Measurements from ENCODE around the gene ANK3.
"Not testable (repeated sequence)": the region's sequence is repeated elsewhere in the genome, so short reads cannot be mapped to it uniquely, and the experiment has no call there.

ANK3 gene

DNA sequence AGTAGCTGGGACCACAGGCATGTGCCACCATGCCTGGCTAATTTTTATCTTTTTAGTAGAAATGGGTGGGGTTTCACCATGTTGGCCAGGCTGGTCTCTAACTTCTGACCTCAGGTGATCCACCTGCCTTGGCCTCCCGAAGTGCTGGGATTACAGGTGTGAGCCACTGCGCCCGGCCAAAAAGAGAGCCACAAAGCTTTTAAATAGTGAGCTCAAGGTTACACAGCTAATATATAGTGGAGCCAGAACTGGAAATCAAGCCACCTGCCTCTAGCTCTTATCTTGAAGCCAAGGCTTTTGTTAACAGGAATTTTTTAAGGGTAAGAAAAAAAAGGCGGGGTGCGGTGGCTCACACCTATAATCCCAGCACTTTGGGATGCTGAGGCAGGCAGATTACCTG is 354.3 kb downstream of the ANK3 start:
- peaks cover 21% of the 10 kb centered on the region for H3K4me1 Mint-ChIP-seq

GRCh38 chr10:60032723-60033122 is 357.0 kb downstream of the ANK3 start:
- H3K4me1 Mint-ChIP-seq = peaks cover 21% of the 10 kb centered on the region
- no peaks in the 10 kb centered on the region for H3K36me3 Mint-ChIP-seq
- ATAC-seq = peak; percentile 47
- H3K9me3 Mint-ChIP-seq = no peaks in the 10 kb centered on the region
- peak overlapping the region; percentile 68 for H3K27ac Mint-ChIP-seq
- H3K27me3 Mint-ChIP-seq = no peaks in the 10 kb centered on the region
- no peak overlapping the region for H3K4me3 Mint-ChIP-seq

More for the DNA sequence above, 354.3 kb downstream of the ANK3 start:
- not testable (repeated sequence) for ATAC-seq, H3K27me3 Mint-ChIP-seq, H3K27ac Mint-ChIP-seq, H3K36me3 Mint-ChIP-seq, H3K4me3 Mint-ChIP-seq, H3K9me3 Mint-ChIP-seq

DNA sequence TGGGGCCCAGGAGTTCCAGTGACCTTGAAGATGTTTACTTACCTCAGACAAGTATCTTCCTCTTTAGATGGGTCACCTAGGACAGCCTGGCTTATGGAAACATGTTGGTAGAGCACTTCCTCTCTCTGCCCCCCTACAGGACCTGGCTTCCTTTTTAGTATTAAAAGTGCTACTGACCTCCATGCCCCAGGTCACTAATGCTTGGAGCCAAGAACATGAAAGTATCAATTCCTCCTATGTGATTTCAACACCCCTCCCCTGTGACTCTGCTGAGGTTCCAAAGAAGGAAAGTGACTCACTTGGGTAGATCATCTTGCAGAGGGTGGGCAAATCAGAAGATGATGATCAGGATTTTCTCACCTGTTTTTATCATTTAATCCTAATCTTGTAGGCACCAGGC is 358.0 kb downstream of the ANK3 start:
- Mint-ChIP-seq H3K9me3 (no peaks in the 10 kb centered on the region), H3K27me3 (no peaks in the 10 kb centered on the region), H3K4me1 (peaks cover 21% of the 10 kb centered on the region), H3K4me3 (peak overlapping the region; percentile 1), H3K36me3 (no peaks in the 10 kb centered on the region), H3K27ac (peak overlapping the region; percentile 68)
- peak; percentile 87 for ATAC-seq

DNA sequence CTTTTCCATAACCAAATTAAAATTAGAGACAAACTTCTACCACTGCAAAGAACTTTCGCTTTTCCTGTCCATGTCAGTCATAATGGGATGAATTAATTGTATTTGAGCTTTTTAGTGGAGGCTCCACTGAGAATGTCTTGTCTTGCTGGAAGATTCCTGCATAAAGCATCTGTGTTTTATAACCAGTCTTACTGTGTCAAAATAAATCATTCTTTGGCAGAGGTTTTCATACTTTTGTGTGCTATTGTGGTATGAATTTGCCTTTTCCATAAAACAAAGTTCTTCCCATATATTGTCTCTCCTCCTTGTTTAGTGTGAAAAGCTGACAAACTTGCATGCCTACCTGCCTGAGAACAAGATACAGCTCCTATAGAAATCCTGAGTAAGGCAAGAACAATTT is 358.5 kb downstream of the ANK3 start:
- Mint-ChIP-seq H3K36me3 (no peaks in the 10 kb centered on the region), H3K27ac (peak overlapping the region; percentile 68), H3K27me3 (no peaks in the 10 kb centered on the region), H3K4me3 (peak overlapping the region; percentile 1), H3K4me1 (peaks cover 21% of the 10 kb centered on the region), H3K9me3 (no peaks in the 10 kb centered on the region)
- ATAC-seq = no peak

- no peaks in the 10 kb centered on the region for H3K36me3 Mint-ChIP-seq
- no peak overlapping the region for H3K27ac Mint-ChIP-seq
- H3K9me3 Mint-ChIP-seq = no peaks in the 10 kb centered on the region
- no peak for ATAC-seq
- no peak overlapping the region for H3K4me3 Mint-ChIP-seq
- H3K27me3 Mint-ChIP-seq = no peaks in the 10 kb centered on the region
- peaks cover 21% of the 10 kb centered on the region for H3K4me1 Mint-ChIP-seq
Measured at GRCh38 chr10:60029475-60029874, 360.2 kb downstream of the ANK3 start.

GRCh38 chr10:60028081-60028480 is 361.6 kb downstream of the ANK3 start:
- Mint-ChIP-seq H3K27me3 (no peaks in the 10 kb centered on the region), H3K27ac (no peak overlapping the region), H3K4me1 (peaks cover 21% of the 10 kb centered on the region), H3K4me3 (no peak overlapping the region), H3K36me3 (no peaks in the 10 kb centered on the region), H3K9me3 (no peaks in the 10 kb centered on the region)
- ATAC-seq = no peak

DNA sequence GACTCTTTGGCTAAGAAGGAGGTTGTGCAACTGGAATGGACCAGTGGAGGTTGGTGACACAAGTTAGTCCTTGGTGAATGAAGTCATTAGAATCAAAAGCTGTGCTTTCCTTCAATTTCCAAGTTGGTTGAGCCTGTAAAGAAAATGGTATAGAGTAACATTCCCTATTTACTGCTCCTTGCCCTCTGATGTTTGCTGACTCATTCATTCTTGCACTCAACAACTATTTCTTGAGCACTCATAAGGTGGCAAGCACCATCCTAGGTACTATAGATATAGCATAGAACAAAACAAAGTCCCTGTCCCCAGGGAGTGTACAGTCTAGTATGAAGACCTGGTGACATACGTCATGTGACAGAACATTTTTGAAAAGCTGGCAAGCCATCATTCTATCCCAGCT is 364.4 kb downstream of the ANK3 start:
- Mint-ChIP-seq H3K27ac (no peak overlapping the region), H3K9me3 (no peaks in the 10 kb centered on the region), H3K36me3 (no peaks in the 10 kb centered on the region), H3K4me1 (no peaks in the 10 kb centered on the region), H3K4me3 (no peak overlapping the region), H3K27me3 (no peaks in the 10 kb centered on the region)
- ATAC-seq = no peak

- no peak overlapping the region for H3K4me3 Mint-ChIP-seq
- H3K36me3 Mint-ChIP-seq = no peaks in the 10 kb centered on the region
- H3K27ac Mint-ChIP-seq = no peak overlapping the region
- no peaks in the 10 kb centered on the region for H3K27me3 Mint-ChIP-seq
- H3K9me3 Mint-ChIP-seq = no peaks in the 10 kb centered on the region
- H3K4me1 Mint-ChIP-seq = no peaks in the 10 kb centered on the region
- no peak for ATAC-seq
Measured at GRCh38 chr10:60024506-60024905, 365.2 kb downstream of the ANK3 start.

GRCh38 chr10:60023155-60023877 is 366.4 kb downstream of the ANK3 start:
- ATAC-seq = no peak
- H3K36me3 Mint-ChIP-seq = no peaks in the 10 kb centered on the region
- H3K4me1 Mint-ChIP-seq = no peaks in the 10 kb centered on the region
- H3K9me3 Mint-ChIP-seq = no peaks in the 10 kb centered on the region
- H3K27me3 Mint-ChIP-seq = no peaks in the 10 kb centered on the region
- H3K27ac Mint-ChIP-seq = no peak overlapping the region
- no peak overlapping the region for H3K4me3 Mint-ChIP-seq

DNA sequence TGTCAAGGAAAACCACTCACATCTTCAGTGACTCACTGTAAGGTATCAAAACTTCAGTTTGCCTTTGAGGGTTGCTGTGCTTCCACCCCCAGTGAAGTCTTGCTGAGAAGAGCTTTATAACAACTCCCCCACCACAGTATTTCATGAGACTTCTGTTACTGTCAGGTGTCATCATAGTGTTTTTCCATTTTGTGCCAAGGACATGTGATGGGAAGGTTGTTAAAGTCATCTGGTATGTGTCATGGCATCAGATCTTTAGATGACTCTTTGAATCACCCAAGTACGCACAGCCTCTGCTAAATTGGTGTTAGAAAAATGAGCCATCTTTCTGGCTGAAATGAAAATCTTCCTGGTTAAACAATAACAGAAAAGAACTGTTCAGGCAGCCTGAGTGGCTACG is 368.3 kb downstream of the ANK3 start:
- Mint-ChIP-seq H3K27ac (no peak overlapping the region), H3K36me3 (no peaks in the 10 kb centered on the region), H3K27me3 (no peaks in the 10 kb centered on the region), H3K4me1 (no peaks in the 10 kb centered on the region), H3K4me3 (no peak overlapping the region), H3K9me3 (no peaks in the 10 kb centered on the region)
- ATAC-seq = no peak

DNA sequence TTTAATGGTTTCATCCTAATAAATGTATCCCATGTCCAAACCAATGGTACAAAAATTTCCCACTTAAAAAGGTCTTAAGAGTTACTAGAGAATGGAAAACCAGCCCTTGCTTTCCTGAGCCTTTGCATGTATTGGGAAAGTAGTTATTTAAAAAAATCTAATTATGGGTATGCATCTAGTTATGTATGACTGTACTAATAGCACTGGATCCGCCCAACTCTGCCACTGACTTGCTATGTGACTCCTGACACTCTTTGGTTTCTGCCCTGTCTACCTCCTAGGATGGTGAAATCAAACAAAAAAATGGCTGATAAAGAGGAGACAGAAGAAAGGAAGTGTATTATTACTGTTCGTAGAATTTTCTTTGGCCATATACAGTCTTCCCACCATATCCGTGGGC is 372.9 kb downstream of the ANK3 start:
- no peak overlapping the region for H3K4me3 Mint-ChIP-seq

DNA sequence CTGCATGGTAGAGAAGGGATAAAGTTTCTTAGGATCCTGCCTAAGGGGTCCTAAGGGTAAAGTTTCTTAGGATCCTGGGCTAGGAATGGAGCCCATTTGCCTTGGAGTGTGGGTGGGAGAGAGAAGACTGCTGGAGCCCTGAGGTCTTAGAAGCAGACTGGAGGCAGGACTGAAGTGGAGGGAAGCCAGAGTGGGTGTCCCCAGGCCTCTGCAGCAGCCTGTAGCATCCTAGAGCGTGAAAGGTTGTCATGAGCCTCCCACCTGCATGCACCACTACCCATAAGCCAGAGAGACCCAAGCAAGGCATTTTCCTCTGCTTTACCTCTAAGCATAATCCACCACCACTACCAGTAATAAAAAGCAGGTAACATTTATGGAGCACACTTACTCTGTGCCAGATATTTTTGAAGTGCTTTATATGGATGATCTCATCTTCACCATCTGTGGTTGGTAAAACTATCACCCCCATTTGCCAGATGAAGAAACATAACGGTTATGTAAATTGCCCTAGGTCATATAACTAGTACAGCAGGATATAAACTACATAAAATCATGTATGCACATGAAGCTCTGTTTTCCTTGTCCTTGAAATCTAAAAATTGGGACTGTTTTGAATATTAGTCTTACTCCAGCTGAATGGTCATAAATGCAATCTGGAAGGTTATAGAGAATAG is 379.8 kb downstream of the ANK3 start:
- Mint-ChIP-seq H3K27me3 (peaks cover 9% of the 10 kb centered on the region), H3K4me1 (no peaks in the 10 kb centered on the region), H3K36me3 (no peaks in the 10 kb centered on the region), H3K27ac (no peak overlapping the region), H3K4me3 (no peak overlapping the region), H3K9me3 (no peaks in the 10 kb centered on the region)
- peak; percentile 34 for ATAC-seq

More for the DNA sequence above, 372.9 kb downstream of the ANK3 start:
- no peaks in the 10 kb centered on the region for H3K4me1 Mint-ChIP-seq
- H3K27ac Mint-ChIP-seq = no peak overlapping the region
- H3K9me3 Mint-ChIP-seq = no peaks in the 10 kb centered on the region
- H3K27me3 Mint-ChIP-seq = peaks cover 9% of the 10 kb centered on the region
- no peak for ATAC-seq
- H3K36me3 Mint-ChIP-seq = no peaks in the 10 kb centered on the region

DNA sequence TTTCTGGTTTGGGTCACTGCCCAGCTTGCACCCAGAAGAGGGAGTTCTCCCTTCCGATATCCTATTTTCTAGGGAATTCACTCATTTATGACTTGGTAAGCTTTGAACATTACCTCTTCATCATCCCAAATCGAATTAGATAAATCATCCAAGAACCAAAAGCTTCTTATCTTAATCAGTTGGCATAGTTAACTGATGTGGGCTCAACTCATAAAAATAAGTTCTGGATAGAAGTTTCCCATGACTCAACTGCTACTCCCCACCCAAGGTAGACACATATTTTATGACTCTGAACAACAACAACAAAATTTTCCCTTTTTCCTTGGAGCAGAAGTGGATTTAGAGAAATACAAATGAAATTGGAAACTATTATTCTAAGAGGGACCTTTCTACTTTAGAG is 380.4 kb downstream of the ANK3 start:
- no peak for ATAC-seq

DNA sequence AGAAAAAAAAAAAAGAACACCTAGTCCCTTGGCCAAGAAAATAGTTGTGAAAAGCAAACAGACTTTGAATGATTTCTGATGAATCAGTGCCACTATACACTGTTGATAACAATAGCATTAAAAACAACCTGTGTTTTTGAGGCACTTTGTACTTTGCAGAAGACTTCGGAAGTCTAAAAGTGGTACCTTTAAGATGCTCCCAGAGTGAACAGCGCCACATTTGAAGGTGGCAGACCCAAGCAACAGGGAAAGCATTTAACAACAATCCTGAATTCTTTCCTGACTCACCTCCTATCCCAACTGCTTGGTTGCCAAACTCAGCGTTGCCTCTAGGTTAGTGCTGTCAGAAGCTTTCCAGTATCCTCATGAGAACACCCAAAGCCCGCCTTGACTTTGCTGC is 380.9 kb downstream of the ANK3 start:
- Mint-ChIP-seq H3K4me1 (no peaks in the 10 kb centered on the region), H3K27ac (no peak overlapping the region), H3K36me3 (no peaks in the 10 kb centered on the region), H3K27me3 (peaks cover 9% of the 10 kb centered on the region), H3K4me3 (no peak overlapping the region), H3K9me3 (no peaks in the 10 kb centered on the region)
- no peak for ATAC-seq

More for the DNA sequence above, 380.4 kb downstream of the ANK3 start:
- Mint-ChIP-seq H3K27ac (no peak overlapping the region), H3K4me1 (no peaks in the 10 kb centered on the region), H3K36me3 (no peaks in the 10 kb centered on the region), H3K9me3 (no peaks in the 10 kb centered on the region), H3K27me3 (peaks cover 9% of the 10 kb centered on the region), H3K4me3 (no peak overlapping the region)

DNA sequence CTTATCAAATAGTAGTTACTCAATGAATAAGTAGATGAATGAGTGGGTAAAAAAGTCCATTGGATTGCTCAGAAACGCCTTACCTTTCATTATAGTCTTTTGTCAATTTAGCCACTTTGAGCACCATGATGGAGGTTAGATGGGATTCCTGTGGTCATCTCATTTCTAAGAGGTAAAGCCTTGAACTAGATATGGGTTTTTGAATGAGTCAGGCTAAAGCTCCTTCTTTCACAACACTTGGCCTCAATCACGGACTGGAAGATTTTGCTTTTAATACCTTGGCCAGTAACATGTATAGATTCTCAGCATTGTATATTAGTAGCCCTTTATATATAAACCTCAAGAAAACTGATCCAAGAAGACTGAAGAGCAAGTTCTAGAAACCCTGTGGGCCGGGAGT is 383.6 kb downstream of the ANK3 start:
- no peaks in the 10 kb centered on the region for H3K9me3 Mint-ChIP-seq
- H3K36me3 Mint-ChIP-seq = no peaks in the 10 kb centered on the region
- no peak overlapping the region for H3K4me3 Mint-ChIP-seq
- no peak overlapping the region for H3K27ac Mint-ChIP-seq
- ATAC-seq = no peak
- H3K4me1 Mint-ChIP-seq = no peaks in the 10 kb centered on the region
- H3K27me3 Mint-ChIP-seq = no peaks in the 10 kb centered on the region

Measured in stimulated activated memory B cell treated with anti-CD40 and anti-IgM and Interleukin-4, amounts not matched to agents 10 μg/mL and 1 μg/mL and 100 μg/mL, for 72 hours (primary cell).